DND-41 (cell line): ENCODE measurements around the gene CABLES2.

Source experiments
- ATAC-seq: fragments of 200-7000 bp; cut with Tn5 transposase; 3 replicates; pipeline ENCODE4 v1.9.1; 2021; ENCODE audit warnings: low read depth; ENCODE audit not compliant: insufficient read depth
- DNase-seq: peaks from one replicate; pipeline ENCODE4 v3.0.0-alpha.2; 2020
- H2AFZ ChIP-seq: 2 replicates; pipeline ENCODE4 v1.6.0; 2012; ENCODE audit warnings: low read depth, low read length
- H3K27ac ChIP-seq: 2 replicates; pipeline ENCODE4 v1.5.1; 2012; ENCODE audit warnings: low read length, inconsistent platforms
- H3K27me3 ChIP-seq: fragments of 200-600 bp; sonication (generic); 2 replicates; pipeline ENCODE4 v1.6.0; 2012; ENCODE audit warnings: low read length, mild to moderate bottlenecking, inconsistent platforms; ENCODE audit not compliant: insufficient read depth, poor library complexity
- H3K36me3 ChIP-seq: 2 replicates; pipeline ENCODE4 v1.5.1; 2012; ENCODE audit warnings: low read length, inconsistent platforms; ENCODE audit not compliant: insufficient read depth
- H3K4me1 ChIP-seq: 2 replicates; pipeline ENCODE4 v1.5.1; 2012; ENCODE audit warnings: mild to moderate bottlenecking, low read length; ENCODE audit not compliant: insufficient read depth
- H3K4me2 ChIP-seq: 2 replicates; pipeline ENCODE4 v1.6.0; 2012; ENCODE audit warnings: mild to moderate bottlenecking, moderate library complexity, low read length, inconsistent platforms; ENCODE audit not compliant: insufficient read depth
- H3K4me3 ChIP-seq, 2 experiments: fragments of 200-600 bp in 1 of 2; shearing (Covaris generic) in 1 of 2; 2 replicates each; pipeline ENCODE4 v1.5.1; 2012 to 2016; ENCODE audit warnings: inconsistent platforms in 2 of 2, low read length in 2 of 2, mild to moderate bottlenecking in 2 of 2, low read depth in 1 of 2, moderate library complexity in 1 of 2
- H3K79me2 ChIP-seq: 2 replicates; pipeline ENCODE4 v1.6.0; 2012; ENCODE audit warnings: low read length, inconsistent platforms; ENCODE audit not compliant: insufficient read depth
- H3K9ac ChIP-seq: 2 replicates; pipeline ENCODE4 v1.6.0; 2012; ENCODE audit warnings: low read depth, mild to moderate bottlenecking, inconsistent platforms, low read length, moderate library complexity
- H3K9me3 ChIP-seq: 2 replicates; pipeline ENCODE4 v1.5.1; 2012; ENCODE audit warnings: low read length, moderate library complexity, mild to moderate bottlenecking, inconsistent platforms; ENCODE audit not compliant: insufficient read depth, severe bottlenecking
- H4K20me1 ChIP-seq: 2 replicates; pipeline ENCODE4 v1.6.0; 2012; ENCODE audit warnings: low read length; ENCODE audit not compliant: insufficient read depth
- EZH2 ChIP-seq: IDR thresholded peaks from 3 replicates; pipeline ENCODE4 v1.6.1; 2012; ENCODE audit warnings: borderline replicate concordance, low read depth, mild to moderate bottlenecking, moderate library complexity, low read length, inconsistent platforms; ENCODE audit not compliant: severe bottlenecking
- TF ChIP-seq, protein P1 (sequence below): IDR thresholded peaks from 2 replicates; pipeline ENCODE4 v1.5.1; 2012; ENCODE audit warnings: borderline replicate concordance, low read length, moderate library complexity, mild to moderate bottlenecking; ENCODE audit not compliant: poor library complexity, severe bottlenecking; ENCODE audit errors: extremely low read depth

The CABLES2 gene

DNA sequence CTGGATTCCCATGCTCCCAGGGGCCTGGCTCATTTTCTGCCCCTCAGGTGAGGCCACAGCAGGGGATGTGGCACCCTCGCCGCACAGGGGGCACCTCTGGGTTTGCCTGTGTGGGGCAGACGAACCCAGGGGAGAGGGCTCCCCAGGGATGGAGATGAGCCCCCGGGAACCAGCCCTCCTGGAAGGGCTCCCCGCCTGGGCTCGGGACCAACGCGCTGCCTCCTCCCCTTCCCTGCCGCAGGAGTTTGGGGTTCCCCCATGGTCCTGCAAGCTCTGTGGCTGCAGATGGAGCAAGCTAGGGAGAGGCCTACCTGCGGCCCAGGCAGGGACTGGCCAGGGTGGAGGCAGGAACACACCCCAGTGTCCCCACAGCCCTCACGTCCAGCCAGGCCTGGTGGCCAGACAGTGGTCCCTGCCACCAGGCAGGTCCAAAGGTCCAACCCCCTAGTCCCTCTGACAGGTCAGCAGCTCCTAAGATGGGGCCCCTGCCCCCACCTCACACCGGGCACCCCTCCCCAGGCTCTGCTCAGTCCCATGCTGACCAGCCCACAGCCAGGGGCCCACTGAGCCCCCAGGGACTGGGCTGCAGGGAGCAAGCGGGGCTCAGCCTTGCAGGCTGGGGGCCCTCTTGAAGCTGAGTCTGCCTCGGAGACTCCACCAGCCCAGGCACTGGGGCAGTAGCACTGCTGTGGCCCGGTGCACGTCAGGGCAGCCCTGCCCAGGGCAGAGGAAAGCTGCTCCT is 53.6 kb downstream of the CABLES2 start:
- TF ChIP-seq EZH2 = no peak
- TF ChIP-seq, protein P1, sequence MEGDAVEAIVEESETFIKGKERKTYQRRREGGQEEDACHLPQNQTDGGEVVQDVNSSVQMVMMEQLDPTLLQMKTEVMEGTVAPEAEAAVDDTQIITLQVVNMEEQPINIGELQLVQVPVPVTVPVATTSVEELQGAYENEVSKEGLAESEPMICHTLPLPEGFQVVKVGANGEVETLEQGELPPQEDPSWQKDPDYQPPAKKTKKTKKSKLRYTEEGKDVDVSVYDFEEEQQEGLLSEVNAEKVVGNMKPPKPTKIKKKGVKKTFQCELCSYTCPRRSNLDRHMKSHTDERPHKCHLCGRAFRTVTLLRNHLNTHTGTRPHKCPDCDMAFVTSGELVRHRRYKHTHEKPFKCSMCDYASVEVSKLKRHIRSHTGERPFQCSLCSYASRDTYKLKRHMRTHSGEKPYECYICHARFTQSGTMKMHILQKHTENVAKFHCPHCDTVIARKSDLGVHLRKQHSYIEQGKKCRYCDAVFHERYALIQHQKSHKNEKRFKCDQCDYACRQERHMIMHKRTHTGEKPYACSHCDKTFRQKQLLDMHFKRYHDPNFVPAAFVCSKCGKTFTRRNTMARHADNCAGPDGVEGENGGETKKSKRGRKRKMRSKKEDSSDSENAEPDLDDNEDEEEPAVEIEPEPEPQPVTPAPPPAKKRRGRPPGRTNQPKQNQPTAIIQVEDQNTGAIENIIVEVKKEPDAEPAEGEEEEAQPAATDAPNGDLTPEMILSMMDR = no peak
- H3K79me2 ChIP-seq = no peaks in the 10 kb centered on the region
- no peaks in the 10 kb centered on the region for H3K4me1 ChIP-seq
- no peak overlapping the region for H3K4me2 ChIP-seq
- H2AFZ ChIP-seq = no peak overlapping the region
- no peaks in the 10 kb centered on the region for H3K36me3 ChIP-seq
- peaks cover 3% of the 10 kb centered on the region; the same call in 1 of the 2 replicates for H4K20me1 ChIP-seq
- no peak overlapping the region for H3K4me3 ChIP-seq
- DNase-seq (no peak), ATAC-seq (no peak)
- no peak overlapping the region for H3K9ac ChIP-seq
- no peak overlapping the region for H3K27ac ChIP-seq
- H3K9me3 ChIP-seq = peaks cover 2% of the 10 kb centered on the region
- no peaks in the 10 kb centered on the region for H3K27me3 ChIP-seq

GRCh38 chr20:62352402-62353288 is 54.4 kb downstream of the CABLES2 start:
- TF ChIP-seq EZH2 = no peak
- TF ChIP-seq, protein P1 = no peak
- DNase-seq = no peak
- Histone ChIP-seq H4K20me1 (peaks cover 2% of the 10 kb centered on the region; the same call in 1 of the 2 replicates), H2AFZ (no peak overlapping the region), H3K79me2 (no peaks in the 10 kb centered on the region), H3K36me3 (no peaks in the 10 kb centered on the region), H3K27ac (no peak overlapping the region), H3K9me3 (peaks cover 2% of the 10 kb centered on the region), H3K27me3 (no peaks in the 10 kb centered on the region), H3K4me3 (no peak overlapping the region), H3K4me2 (no peak overlapping the region), H3K9ac (no peak overlapping the region), H3K4me1 (no peaks in the 10 kb centered on the region)
- ATAC-seq = no peak

GRCh38 chr20:62351469-62352401 is 55.4 kb downstream of the CABLES2 start:
- no peak for TF ChIP-seq EZH2
- TF ChIP-seq, protein P1 = no peak
- Histone ChIP-seq H3K9ac (no peak overlapping the region), H3K4me3 (no peak overlapping the region), H3K79me2 (no peaks in the 10 kb centered on the region), H4K20me1 (no peaks in the 10 kb centered on the region; the same call in 1 of the 2 replicates), H3K4me2 (no peak overlapping the region), H3K9me3 (peaks cover 2% of the 10 kb centered on the region), H2AFZ (no peak overlapping the region), H3K27ac (no peak overlapping the region), H3K27me3 (no peaks in the 10 kb centered on the region), H3K36me3 (no peaks in the 10 kb centered on the region), H3K4me1 (no peaks in the 10 kb centered on the region)
- no peak for DNase-seq
- ATAC-seq = no peak
